Measurements from ENCODE around the gene NFE2L1. TPM values are rescaled to one million over a fixed set of nuclear protein-coding genes. Genes with fewer than 3 reads are reported as not detected.

The NFE2L1 gene
- total and polyA plus RNA-seq, 2 of the 8 experiments (the other 6 are each of a cell fraction or from before 2014, with no cell fraction given) = 140 to 143 TPM

DNA sequence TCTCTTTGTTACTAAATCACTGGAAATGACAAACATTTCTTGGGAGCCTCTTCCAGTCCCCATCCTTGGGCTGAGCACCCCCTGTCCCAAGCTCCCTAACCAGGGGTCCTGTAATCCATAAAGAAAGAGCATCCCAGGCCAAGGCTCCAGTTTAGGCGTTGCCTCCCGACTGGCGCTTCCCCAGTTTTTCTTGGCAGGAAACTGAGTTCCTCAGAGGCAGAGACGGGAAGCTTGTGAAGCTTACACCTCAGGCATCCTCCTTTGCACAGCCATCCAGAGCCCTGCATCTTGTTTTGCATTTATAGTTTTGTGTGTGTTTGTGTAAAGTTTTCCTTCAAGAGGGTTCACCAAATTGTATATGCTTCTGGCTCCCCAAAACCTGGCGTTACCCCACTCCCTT is 17.6 kb upstream of the NFE2L1 start:
- Histone ChIP-seq H4K5ac (ENCODE audit: insufficient read length, low read depth, low read length) (no peak overlapping the region), H4K20me1 (replicated peaks in 1 of 2; ENCODE audit: control insufficient read depth in 1 of 2, insufficient read depth in 2 of 2, low read length in 2 of 2) (no peaks in the 10 kb centered on the region), H3K23me2 (ENCODE audit: low read depth, low read length) (peaks cover under 1% of the 10 kb centered on the region), H3K9ac (replicated peaks in 1 of 4; ENCODE audit: extremely low read depth in 1 of 4, low read depth in 3 of 4, low read length in 3 of 4) (no peak overlapping the region), H3K36me3 (ENCODE audit: control insufficient read depth in 2 of 4, insufficient read depth in 4 of 4, low read length in 3 of 4) (no peaks in the 10 kb centered on the region), H3K27ac (ENCODE audit: low read depth, low read length) (no peak overlapping the region), H3K4me1 (replicated peaks in 1 of 4; ENCODE audit: control insufficient read depth in 3 of 4, insufficient read depth in 4 of 4, low read length in 3 of 4) (peaks cover 0 to 10% (median 2%) of the 10 kb centered on the region in 4 experiments; a peak in 5 of 7 replicates), H3K79me2 (ENCODE audit: control insufficient read depth in 1 of 2, insufficient read depth in 2 of 2, low read length in 2 of 2) (no peaks in the 10 kb centered on the region), H3K4me2 (ENCODE audit: insufficient read depth in 1 of 2, low read depth in 2 of 2, low read length in 2 of 2) (no peak overlapping the region), H2BK5ac (ENCODE audit: low read depth, low read length) (no peak overlapping the region), H2BK20ac (ENCODE audit: low read length) (no peak overlapping the region), H3K79me1 (ENCODE audit: low read depth, low read length) (no peaks in the 10 kb centered on the region), H2BK120ac (replicated peaks; ENCODE audit: low read depth, low read length) (no peak overlapping the region), H3K4me3 (ENCODE audit: extremely low read depth in 1 of 4, insufficient read depth in 2 of 4, low read depth in 3 of 4, low read length in 4 of 4) (no peak overlapping the region), H2BK12ac (ENCODE audit: low read depth, low read length) (no peak overlapping the region), H3K9me3 (ENCODE audit: insufficient read depth in 2 of 2, low read depth in 1 of 2, low read length in 1 of 2) (no peaks in the 10 kb centered on the region), H2AFZ (ENCODE audit: low read length) (no peak overlapping the region), H3K56ac (replicated peaks; ENCODE audit: insufficient read length, low read depth, low read length) (no peak overlapping the region), H4K8ac (ENCODE audit: extremely low read depth, insufficient read depth, low read length) (no peak overlapping the region), H4K91ac (replicated peaks; ENCODE audit: insufficient read length, low read length) (no peak overlapping the region), H2AK5ac (ENCODE audit: low read depth, low read length) (no peak overlapping the region), H3K27me3 (replicated peaks in 1 of 4; ENCODE audit: control insufficient read depth in 3 of 4, extremely low read depth in 1 of 4, insufficient read depth in 3 of 4, low read length in 3 of 4) (peaks cover 2 to 8% (median 7%) of the 10 kb centered on the region in 4 experiments), H3K14ac (ENCODE audit: insufficient read length) (no peak overlapping the region), H3K23ac (ENCODE audit: insufficient read length) (no peak overlapping the region), H2BK15ac (ENCODE audit: low read length) (0 out of 2 replicates have a peak overlapping the region, but pooled peaks have one; percentile 93), H3K18ac (ENCODE audit: extremely low read depth, low read length) (no peak overlapping the region), H3K4ac (replicated peaks; ENCODE audit: insufficient read length, low read depth, low read length) (no peak overlapping the region)
- DNase-seq (ENCODE audit: low read depth in 1 of 2, low spot score in 2 of 2) (no peak), FAIRE-seq (no peak)
- WGBS, 2 experiments (ENCODE audit: extremely low coverage in 1 of 2, insufficient coverage in 1 of 2, insufficient read length in 1 of 2, insufficient replicate concordance in 2 of 2, low coverage in 1 of 2, low lambda C conversion rate in 2 of 2, missing lambda C conversion rate in 1 of 2) = 91% methylated on average over 5 of the region's 5 CpGs; no CpG with 5 or more reads in 1 of the 2 experiments
- TF ChIP-seq, protein P1, sequence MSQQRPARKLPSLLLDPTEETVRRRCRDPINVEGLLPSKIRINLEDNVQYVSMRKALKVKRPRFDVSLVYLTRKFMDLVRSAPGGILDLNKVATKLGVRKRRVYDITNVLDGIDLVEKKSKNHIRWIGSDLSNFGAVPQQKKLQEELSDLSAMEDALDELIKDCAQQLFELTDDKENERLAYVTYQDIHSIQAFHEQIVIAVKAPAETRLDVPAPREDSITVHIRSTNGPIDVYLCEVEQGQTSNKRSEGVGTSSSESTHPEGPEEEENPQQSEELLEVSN (IDR thresholded peaks at IDR 0.05) = no peak
- TF ChIP-seq TAF7 (optimal IDR thresholded peaks at IDR 0.05; ENCODE audit: borderline replicate concordance, low read depth, low read length) = no peak
- TF ChIP-seq CTBP2 (IDR thresholded peaks at IDR 0.05; ENCODE audit: borderline replicate concordance, insufficient read depth, insufficient read length, low read length) = no peak
- POLR2A ChIA-PET (ENCODE audit: partially characterized antibody) = interaction anchor here (0.6 to 28.1 kb wide), 3 partner anchors 31 to 495 kb away, joined by 3 to 1227 read pairs (median 3); partner anchors contain the start of gene NFE2L1
- CTCF ChIA-PET (ENCODE audit: partially characterized antibody) = interaction anchor here (0.6 to 8.9 kb wide), 14 partner anchors 16 to 191 kb away, joined by 3 to 181 read pairs (median 4); partner anchors contain the start of gene NFE2L1

All from H1 (cell line).